SK-N-SH (cell line): ENCODE results near the gene VDR. TPM values are rescaled to one million over a fixed set of nuclear protein-coding genes. Genes with fewer than 3 reads are reported as not detected.

Source experiments
- CTCF ChIA-PET: fragments of 300-600, 350-600 bp; formaldehyde crosslinking; extraction: SDS; loops from one replicate; lab custom pipeline; 2021; lab: Yijun Ruan, JAX
- POLR2A ChIA-PET: fragments of 350-600 bp; sonication (Branson Sonifier 250); formaldehyde crosslinking; extraction: SDS; loops from one replicate; lab custom pipeline; 2020; ENCODE audit warnings: antibody characterized with exemption, inconsistent platforms; lab: Yijun Ruan, JAX
- DNase-seq: peaks from one replicate; pipeline ENCODE4 v3.0.0; 2012
- H2AFZ ChIP-seq: fragments of 200-600 bp; sonication (generic); 2 replicates; pipeline ENCODE4 v1.8.1; 2016; ENCODE audit warnings: antibody characterized with exemption, mild to moderate bottlenecking, low read depth
- H3F3A ChIP-seq: fragments of 200-600 bp; sonication (generic); replicated peaks from 2 replicates; pipeline ENCODE3; 2016; ENCODE audit warnings: antibody characterized with exemption, mild to moderate bottlenecking; ENCODE audit not compliant: insufficient read depth
- H3K27ac ChIP-seq, 2 experiments: fragments of 200-500 bp in 1 of 2; fragments of 200-600 bp in 1 of 2; sonication (Bioruptor generic) in 1 of 2; sonication (generic), shearing (Covaris generic) in 1 of 2; 2 replicates each; pipeline versions ENCODE4 v1.5.1 to v1.6.1; 2014 to 2016; ENCODE audit warnings: low read depth in 2 of 2, inconsistent platforms in 1 of 2, low read length in 1 of 2, mild to moderate bottlenecking in 1 of 2, mixed read lengths in 1 of 2
- H3K27me3 ChIP-seq: fragments of 200-600 bp; sonication (generic), shearing (Covaris generic); 2 replicates; pipeline ENCODE4 v1.6.1; 2016; ENCODE audit warnings: mixed run types; ENCODE audit not compliant: insufficient read depth
- H3K36me3 ChIP-seq, 2 experiments: fragments of 200-500 bp in 1 of 2; fragments of 200-600 bp in 1 of 2; sonication (Bioruptor generic) in 1 of 2; sonication (generic) in 1 of 2; replicated peaks in 1 of 2; 2 replicates each; pipeline versions ENCODE3 to v1.5.1; 2014 to 2016; ENCODE audit warnings: low read length in 1 of 2, mild to moderate bottlenecking in 1 of 2; ENCODE audit not compliant: insufficient read depth in 2 of 2, control insufficient read depth in 1 of 2
- H3K4me1 ChIP-seq, 2 experiments: fragments of 200-500 bp in 1 of 2; fragments of 200-600 bp in 1 of 2; sonication (Bioruptor generic) in 1 of 2; sonication (generic), shearing (Covaris generic) in 1 of 2; 2 replicates each; pipeline versions ENCODE4 v1.5.1 to v1.6.1; 2014 to 2016; ENCODE audit warnings: low read depth in 1 of 2, low read length in 1 of 2, mixed run types in 1 of 2; ENCODE audit not compliant: insufficient read depth in 2 of 2, control insufficient read depth in 1 of 2
- H3K4me2 ChIP-seq: fragments of 200-600 bp; sonication (generic), shearing (Covaris generic); 2 replicates; pipeline ENCODE4 v1.6.1; 2017; ENCODE audit warnings: mixed run types
- H3K4me3 ChIP-seq, 2 experiments: fragments of 200-500 bp in 1 of 2; fragments of 200-600 bp in 1 of 2; sonication (Bioruptor generic) in 1 of 2; sonication (generic), shearing (Covaris generic) in 1 of 2; 2 replicates each; pipeline versions ENCODE4 v1.5.1 to v1.8.1; 2014 to 2016; ENCODE audit warnings: low read depth in 2 of 2, inconsistent platforms in 1 of 2, low read length in 1 of 2, mild to moderate bottlenecking in 1 of 2, mixed read lengths in 1 of 2, moderate library complexity in 1 of 2
- H3K79me2 ChIP-seq: fragments of 200-600 bp; sonication (generic); 2 replicates; pipeline ENCODE4 v1.8.1; 2017; ENCODE audit warnings: mild to moderate bottlenecking; ENCODE audit not compliant: insufficient read depth
- H3K9ac ChIP-seq: fragments of 200-600 bp; sonication (generic); 2 replicates; pipeline ENCODE4 v1.6.1; 2017; ENCODE audit warnings: mixed run types
- H3K9me2 ChIP-seq: fragments of 200-600 bp; sonication (generic); 2 replicates; pipeline ENCODE4 v1.6.1; 2017; ENCODE audit warnings: mixed run types
- H3K9me3 ChIP-seq: fragments of 200-600 bp; sonication (generic); 2 replicates; pipeline ENCODE4 v1.6.1; 2017; ENCODE audit warnings: mixed run types, mild to moderate bottlenecking, moderate library complexity
- H4K20me1 ChIP-seq: fragments of 200-600 bp; sonication (generic); 2 replicates; pipeline ENCODE4 v1.6.1; 2017; ENCODE audit warnings: mild to moderate bottlenecking, mixed run types; ENCODE audit not compliant: insufficient read depth
- CHD2 ChIP-seq: fragments of 150-350 bp; IDR thresholded peaks from 2 replicates; pipeline ENCODE4 v1.6.1; 2018; ENCODE audit warnings: low read length; ENCODE audit not compliant: partially characterized antibody
- FOSL2 ChIP-seq: IDR thresholded peaks from 2 replicates; pipeline ENCODE4 v1.4.0; 2012; ENCODE audit warnings: low read depth, mild to moderate bottlenecking, moderate library complexity, borderline replicate concordance
- FOXJ3 ChIP-seq: sonication (generic); formaldehyde crosslinking; IDR thresholded peaks from 2 replicates; pipeline ENCODE4 v1.5.1; 2020; ENCODE audit warnings: mild to moderate bottlenecking, missing genetic modification reagents
- GABPA ChIP-seq: IDR thresholded peaks from 2 replicates; pipeline ENCODE4 v1.4.0; 2012; ENCODE audit warnings: low read depth, mild to moderate bottlenecking
- GATA2 ChIP-seq: sonication (generic); formaldehyde crosslinking; IDR thresholded peaks from 2 replicates; pipeline ENCODE4 v1.5.0; 2020; ENCODE audit warnings: mild to moderate bottlenecking, missing genetic modification reagents
- JUND ChIP-seq: IDR thresholded peaks from 2 replicates; pipeline ENCODE4 v1.4.0; 2012
- NRF1 ChIP-seq: IDR thresholded peaks from 2 replicates; pipeline ENCODE4 v1.6.1; 2012; ENCODE audit warnings: low read depth, mild to moderate bottlenecking, low read length
- SIN3A ChIP-seq: IDR thresholded peaks from 2 replicates; pipeline ENCODE4 v1.6.1; 2012; ENCODE audit warnings: low read depth, mild to moderate bottlenecking, low read length, moderate library complexity, borderline replicate concordance
- TEAD4 ChIP-seq: IDR thresholded peaks from 2 replicates; pipeline ENCODE4 v1.4.0; 2012; ENCODE audit warnings: mild to moderate bottlenecking, borderline replicate concordance; ENCODE audit not compliant: insufficient read depth
- YY1 ChIP-seq: IDR thresholded peaks from 2 replicates; pipeline ENCODE4 v1.4.0; 2012; ENCODE audit warnings: low read depth, mild to moderate bottlenecking
- WGBS: methylation state at CpG from one replicate; pipeline ENCODE4 v1.1.6; 2017; ENCODE audit warnings: low lambda C conversion rate; 5-methylcytosine and 5-hydroxymethylcytosine counted together
- polyA plus RNA-seq, 3 experiments: library from polyadenylated mRNA; depleted of rRNA; stranded (reverse); fragments of >200 nt; gene quantifications; 2 replicates each; pipeline ENCODE4 v1.2.3, GENCODE V29; 2012
- TF ChIP-seq, protein P1 (sequence below): fragments of 150-350 bp; IDR thresholded peaks from 2 replicates; pipeline ENCODE4 v1.6.1; 2017; ENCODE audit warnings: antibody characterized with exemption, low read length, low read depth, borderline replicate concordance
- TF ChIP-seq, protein P2 (sequence below): IDR thresholded peaks from 2 replicates; pipeline ENCODE4 v1.4.0; 2012; ENCODE audit warnings: low read depth

VDR gene
- polyA plus RNA-seq, 1 of the 3 experiments (the other 2 are of a cell fraction) = 0.33 TPM

DNA sequence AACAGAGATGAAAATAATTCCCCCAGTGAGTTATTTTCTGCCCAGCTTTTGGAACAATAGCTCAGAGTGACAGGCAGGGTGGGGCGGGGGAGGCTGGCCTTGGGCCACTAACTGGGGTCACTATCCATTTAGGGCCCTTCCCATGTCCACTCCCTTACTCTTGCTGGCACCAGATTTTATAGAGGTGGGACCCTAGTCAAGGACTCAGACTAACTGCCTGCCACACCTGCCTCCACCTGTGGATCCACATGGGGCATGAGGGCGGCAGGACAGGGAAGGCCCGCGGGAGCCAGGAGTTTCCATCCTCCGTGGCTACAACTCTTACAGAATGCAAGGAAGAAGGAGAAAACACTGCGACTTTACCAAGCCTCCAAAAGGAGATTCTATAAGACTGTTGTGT is 10.1 kb downstream of the VDR start:
- 83% methylated on average over 6 of the region's 6 CpGs for WGBS
- ChIA-PET POLR2A (no interaction called here), CTCF (interaction anchor here (0.7 to 3.6 kb wide), 7 partner anchors 9 to 188 kb away, joined by 3 to 19 read pairs (median 4); partner anchors contain the start of genes TMEM106C and VDR)
- no peaks in the 10 kb centered on the region for H4K20me1 ChIP-seq
- H3K9ac ChIP-seq = no peak overlapping the region
- H3K9me2 ChIP-seq = no peaks in the 10 kb centered on the region
- H3K4me1 ChIP-seq = peaks cover 0 to 14% of the 10 kb centered on the region in 2 experiments; a peak in 1 of 4 replicates
- no peak overlapping the region for H3K27ac ChIP-seq
- H3K4me3 ChIP-seq = no peak overlapping the region
- H3K79me2 ChIP-seq = no peaks in the 10 kb centered on the region
- H3K9me3 ChIP-seq = no peaks in the 10 kb centered on the region
- H3K27me3 ChIP-seq = no peaks in the 10 kb centered on the region
- DNase-seq = no peak
- H2AFZ ChIP-seq = no peak overlapping the region
- no peaks in the 10 kb centered on the region for H3K36me3 ChIP-seq
- H3K4me2 ChIP-seq = no peak overlapping the region
- H3F3A ChIP-seq = no peaks in the 10 kb centered on the region
- TF ChIP-seq GABPA = no peak
- no peak for TF ChIP-seq YY1
- TF ChIP-seq, protein P1, sequence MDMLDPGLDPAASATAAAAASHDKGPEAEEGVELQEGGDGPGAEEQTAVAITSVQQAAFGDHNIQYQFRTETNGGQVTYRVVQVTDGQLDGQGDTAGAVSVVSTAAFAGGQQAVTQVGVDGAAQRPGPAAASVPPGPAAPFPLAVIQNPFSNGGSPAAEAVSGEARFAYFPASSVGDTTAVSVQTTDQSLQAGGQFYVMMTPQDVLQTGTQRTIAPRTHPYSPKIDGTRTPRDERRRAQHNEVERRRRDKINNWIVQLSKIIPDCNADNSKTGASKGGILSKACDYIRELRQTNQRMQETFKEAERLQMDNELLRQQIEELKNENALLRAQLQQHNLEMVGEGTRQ = no peak
- no peak for TF ChIP-seq FOXJ3 (CRISPR knock-in tag)
- TF ChIP-seq, protein P2, sequence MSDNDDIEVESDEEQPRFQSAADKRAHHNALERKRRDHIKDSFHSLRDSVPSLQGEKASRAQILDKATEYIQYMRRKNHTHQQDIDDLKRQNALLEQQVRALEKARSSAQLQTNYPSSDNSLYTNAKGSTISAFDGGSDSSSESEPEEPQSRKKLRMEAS = no peak
- no peak for TF ChIP-seq FOSL2

DNA sequence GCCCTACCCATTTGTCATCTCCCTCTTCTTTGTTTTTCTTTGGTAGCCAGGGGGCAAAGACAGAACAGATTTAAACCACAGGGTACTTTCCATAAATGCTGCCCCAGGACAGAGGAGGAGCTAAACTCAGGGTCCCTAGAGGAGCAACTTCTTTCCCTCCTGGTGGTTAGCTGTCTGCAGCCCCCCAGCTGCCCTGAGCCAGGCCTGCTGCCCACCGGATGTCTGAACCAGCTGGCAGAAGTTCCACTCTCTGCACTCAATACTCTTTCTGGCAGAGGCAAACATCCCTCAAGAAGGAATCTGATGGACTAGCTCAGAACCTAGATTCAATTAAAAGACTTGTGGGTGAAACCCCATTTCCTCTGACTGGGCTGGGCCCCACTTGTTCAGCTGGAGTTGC is 10.7 kb downstream of the VDR start:
- no peaks in the 10 kb centered on the region for H3K9me2 ChIP-seq
- no peak for TF ChIP-seq GATA2 (CRISPR knock-in tag)
- TF ChIP-seq CHD2 = no peak
- no peak for TF ChIP-seq JUND
- no peak for TF ChIP-seq TEAD4
- no peak for TF ChIP-seq NRF1
- TF ChIP-seq YY1 = no peak
- TF ChIP-seq SIN3A = no peak
- ChIA-PET POLR2A (no interaction called here), CTCF (interaction anchor here (1.0 to 3.6 kb wide), 6 partner anchors 11 to 115 kb away, joined by 3 to 19 read pairs (median 4); partner anchors contain the start of genes TMEM106C and VDR)
- H3K36me3 ChIP-seq = no peaks in the 10 kb centered on the region
- H3K27me3 ChIP-seq = no peaks in the 10 kb centered on the region
- no peak overlapping the region for H2AFZ ChIP-seq
- H3K4me2 ChIP-seq = no peak overlapping the region
- no peaks in the 10 kb centered on the region for H4K20me1 ChIP-seq
- DNase-seq = no peak
- H3K4me3 ChIP-seq = no peak overlapping the region
- H3K79me2 ChIP-seq = no peaks in the 10 kb centered on the region
- no peak overlapping the region for H3K9ac ChIP-seq
- no peaks in the 10 kb centered on the region for H3F3A ChIP-seq
- H3K9me3 ChIP-seq = no peaks in the 10 kb centered on the region
- 0% methylated on average over 1 of the region's 1 CpG for WGBS
- H3K27ac ChIP-seq = no peak overlapping the region
- peaks cover 0 to 14% of the 10 kb centered on the region in 2 experiments; a peak in 1 of 4 replicates for H3K4me1 ChIP-seq
